Osteocyte (in vitro differentiated cells): Measurements from ENCODE around the gene MED29. TPM values are rescaled to one million over a fixed set of nuclear protein-coding genes. Genes with fewer than 3 reads are reported as not detected.

Experiments
- DNase-seq: peaks from one replicate; pipeline ENCODE4 v3.0.0; 2021; ENCODE audit warnings: mixed read lengths; ENCODE audit not compliant: unreplicated experiment; ENCODE audit errors: extremely low spot score
- H3K27ac Mint-ChIP-seq: one replicate; pipeline ENCODE4 v1.8.0; 2021; ENCODE audit warnings: mild to moderate bottlenecking, mixed read lengths; ENCODE audit not compliant: unreplicated experiment
- H3K27me3 Mint-ChIP-seq: one replicate; pipeline ENCODE4 v1.8.0; 2021; ENCODE audit warnings: mixed read lengths; ENCODE audit not compliant: unreplicated experiment
- H3K36me3 Mint-ChIP-seq: one replicate; pipeline ENCODE4 v1.8.0; 2021; ENCODE audit warnings: mixed read lengths; ENCODE audit not compliant: unreplicated experiment
- H3K4me1 Mint-ChIP-seq: one replicate; pipeline ENCODE4 v1.8.0; 2021; ENCODE audit warnings: mixed read lengths; ENCODE audit not compliant: unreplicated experiment
- H3K4me3 Mint-ChIP-seq: one replicate; pipeline ENCODE4 v1.8.0; 2021; ENCODE audit warnings: mild to moderate bottlenecking, moderate library complexity, mixed read lengths; ENCODE audit not compliant: unreplicated experiment
- H3K9me3 Mint-ChIP-seq: one replicate; pipeline ENCODE4 v1.8.0; 2021; ENCODE audit warnings: mixed read lengths; ENCODE audit not compliant: unreplicated experiment
- total RNA-seq: library from RNA; stranded (reverse); gene quantifications from 2 replicates; pipeline ENCODE4 v1.2.1, GENCODE V29; 2021
- TF ChIP-seq, protein P1 (sequence below): fragments of 200-600 bp; sonication (generic); IDR thresholded peaks from 2 replicates; pipeline ENCODE4 v1.5.0; 2021; ENCODE audit warnings: antibody characterized with exemption, mild to moderate bottlenecking, moderate library complexity

The MED29 gene
- total RNA-seq, 1 donor from 2014 or later = 37.1 TPM

DNA sequence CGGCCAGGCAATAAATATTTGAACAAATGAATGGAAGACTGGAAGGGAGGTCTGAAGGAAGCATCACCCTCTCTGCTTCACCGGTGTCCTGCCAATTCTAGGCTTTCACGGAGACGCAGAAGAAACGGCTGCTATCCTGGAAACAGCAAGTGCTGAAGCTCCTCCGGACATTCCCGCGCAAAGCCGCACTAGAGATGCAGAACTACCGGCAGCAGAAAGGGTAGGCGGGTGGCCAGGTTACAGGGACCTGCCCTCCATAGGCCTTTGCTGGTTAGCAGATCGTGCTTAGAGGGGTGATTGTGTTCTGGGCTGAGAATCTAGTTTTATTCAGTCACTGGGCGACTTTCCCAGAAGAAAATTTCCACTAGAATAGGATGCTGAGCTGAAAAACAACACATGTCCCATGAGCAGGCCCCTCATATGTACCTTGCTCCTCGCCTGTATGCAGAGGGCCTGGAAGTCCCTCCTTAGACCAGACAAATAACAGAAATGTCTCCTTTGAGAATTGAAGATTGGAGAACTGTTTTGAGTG lies 11.2 kb upstream of the MED29 start:
- TF ChIP-seq, protein P1, sequence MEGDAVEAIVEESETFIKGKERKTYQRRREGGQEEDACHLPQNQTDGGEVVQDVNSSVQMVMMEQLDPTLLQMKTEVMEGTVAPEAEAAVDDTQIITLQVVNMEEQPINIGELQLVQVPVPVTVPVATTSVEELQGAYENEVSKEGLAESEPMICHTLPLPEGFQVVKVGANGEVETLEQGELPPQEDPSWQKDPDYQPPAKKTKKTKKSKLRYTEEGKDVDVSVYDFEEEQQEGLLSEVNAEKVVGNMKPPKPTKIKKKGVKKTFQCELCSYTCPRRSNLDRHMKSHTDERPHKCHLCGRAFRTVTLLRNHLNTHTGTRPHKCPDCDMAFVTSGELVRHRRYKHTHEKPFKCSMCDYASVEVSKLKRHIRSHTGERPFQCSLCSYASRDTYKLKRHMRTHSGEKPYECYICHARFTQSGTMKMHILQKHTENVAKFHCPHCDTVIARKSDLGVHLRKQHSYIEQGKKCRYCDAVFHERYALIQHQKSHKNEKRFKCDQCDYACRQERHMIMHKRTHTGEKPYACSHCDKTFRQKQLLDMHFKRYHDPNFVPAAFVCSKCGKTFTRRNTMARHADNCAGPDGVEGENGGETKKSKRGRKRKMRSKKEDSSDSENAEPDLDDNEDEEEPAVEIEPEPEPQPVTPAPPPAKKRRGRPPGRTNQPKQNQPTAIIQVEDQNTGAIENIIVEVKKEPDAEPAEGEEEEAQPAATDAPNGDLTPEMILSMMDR = no peak
- no peaks in the 10 kb centered on the region for H3K4me1 Mint-ChIP-seq
- H3K27me3 Mint-ChIP-seq = no peaks in the 10 kb centered on the region
- H3K36me3 Mint-ChIP-seq = peaks cover 48% of the 10 kb centered on the region
- no peak overlapping the region for H3K4me3 Mint-ChIP-seq
- no peak overlapping the region for H3K27ac Mint-ChIP-seq
- no peaks in the 10 kb centered on the region for H3K9me3 Mint-ChIP-seq
- DNase-seq = no peak

GRCh38 chr19:39380521-39381502 lies 10.4 kb upstream of the MED29 start:
- peaks cover 44% of the 10 kb centered on the region for H3K36me3 Mint-ChIP-seq
- TF ChIP-seq, protein P1 = no peak
- H3K27ac Mint-ChIP-seq = no peak overlapping the region
- no peaks in the 10 kb centered on the region for H3K27me3 Mint-ChIP-seq
- no peaks in the 10 kb centered on the region for H3K4me1 Mint-ChIP-seq
- no peaks in the 10 kb centered on the region for H3K9me3 Mint-ChIP-seq
- H3K4me3 Mint-ChIP-seq = no peak overlapping the region
- DNase-seq = no peak

- H3K36me3 Mint-ChIP-seq = peaks cover 46% of the 10 kb centered on the region
- DNase-seq = no peak
- TF ChIP-seq, protein P1 = no peak
- H3K27ac Mint-ChIP-seq = no peak overlapping the region
- no peaks in the 10 kb centered on the region for H3K27me3 Mint-ChIP-seq
- H3K4me3 Mint-ChIP-seq = no peak overlapping the region
- no peaks in the 10 kb centered on the region for H3K9me3 Mint-ChIP-seq
- no peaks in the 10 kb centered on the region for H3K4me1 Mint-ChIP-seq
Measured at GRCh38 chr19:39381910-39382611, 9.1 kb upstream of the MED29 start.

- TF ChIP-seq, protein P1 = no peak
- no peaks in the 10 kb centered on the region for H3K9me3 Mint-ChIP-seq
Measured at GRCh38 chr19:39382991-39383828, 8.0 kb upstream of the MED29 start.

More at GRCh38 chr19:39382991-39383828, 8.0 kb upstream of the MED29 start:
- Mint-ChIP-seq H3K36me3 (peaks cover 42% of the 10 kb centered on the region), H3K27me3 (no peaks in the 10 kb centered on the region), H3K4me3 (no peak overlapping the region), H3K4me1 (no peaks in the 10 kb centered on the region), H3K27ac (peak overlapping the region; percentile 53)
- no peak for DNase-seq
